Measurements from ENCODE around the gene PCBP2.

DNA sequence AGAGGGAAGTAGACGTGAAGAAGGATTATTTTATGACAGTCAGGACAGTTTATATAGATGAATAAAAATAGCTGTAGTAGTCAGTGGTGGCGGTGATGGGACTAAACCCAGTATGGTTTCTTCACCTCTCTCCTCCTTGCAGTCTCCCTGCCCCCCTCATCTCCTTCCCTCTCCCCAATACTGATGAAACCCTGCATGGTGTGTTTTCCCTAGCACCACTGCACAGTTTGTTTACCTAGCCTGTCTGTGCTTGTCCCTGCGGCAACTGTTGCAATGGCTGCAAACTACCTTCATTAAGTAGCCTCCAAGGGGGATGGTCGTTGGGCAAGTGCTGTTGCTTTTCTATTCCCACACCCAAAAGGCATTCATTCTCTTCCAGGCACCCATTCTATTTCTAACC, 14.7 kb downstream of the PCBP2 start:
- TF ChIP-seq POLR2A (IDR thresholded peaks at IDR 0.05) (no peak), EP300 (IDR thresholded peaks at IDR 0.05) (no peak)
- TF ChIP-seq, protein P1, sequence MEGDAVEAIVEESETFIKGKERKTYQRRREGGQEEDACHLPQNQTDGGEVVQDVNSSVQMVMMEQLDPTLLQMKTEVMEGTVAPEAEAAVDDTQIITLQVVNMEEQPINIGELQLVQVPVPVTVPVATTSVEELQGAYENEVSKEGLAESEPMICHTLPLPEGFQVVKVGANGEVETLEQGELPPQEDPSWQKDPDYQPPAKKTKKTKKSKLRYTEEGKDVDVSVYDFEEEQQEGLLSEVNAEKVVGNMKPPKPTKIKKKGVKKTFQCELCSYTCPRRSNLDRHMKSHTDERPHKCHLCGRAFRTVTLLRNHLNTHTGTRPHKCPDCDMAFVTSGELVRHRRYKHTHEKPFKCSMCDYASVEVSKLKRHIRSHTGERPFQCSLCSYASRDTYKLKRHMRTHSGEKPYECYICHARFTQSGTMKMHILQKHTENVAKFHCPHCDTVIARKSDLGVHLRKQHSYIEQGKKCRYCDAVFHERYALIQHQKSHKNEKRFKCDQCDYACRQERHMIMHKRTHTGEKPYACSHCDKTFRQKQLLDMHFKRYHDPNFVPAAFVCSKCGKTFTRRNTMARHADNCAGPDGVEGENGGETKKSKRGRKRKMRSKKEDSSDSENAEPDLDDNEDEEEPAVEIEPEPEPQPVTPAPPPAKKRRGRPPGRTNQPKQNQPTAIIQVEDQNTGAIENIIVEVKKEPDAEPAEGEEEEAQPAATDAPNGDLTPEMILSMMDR (IDR thresholded peaks at IDR 0.05) = no peak

All from tibial nerve (tissue), 4 donors.